ENCODE measurements around the gene RNF38. TPM values are rescaled to one million over a fixed set of nuclear protein-coding genes. Genes with fewer than 3 reads are reported as not detected.

The RNF38 gene
- total and polyA plus RNA-seq, 9 of the 15 experiments (the other 6 are each of a cell fraction or from before 2014, with no cell fraction given) = 1.6 to 9.8 (median 4.5) TPM

- TF ChIP-seq PHF20 (IDR thresholded peaks at IDR 0.05; ENCODE audit: partially characterized antibody) = peak; percentile 48
- 0 out of 2 replicates have a peak, but pooled peaks have one; percentile 22 for TF ChIP-seq PML (IDR thresholded peaks at IDR 0.05; ENCODE audit: low read length)
- peak; percentile 93 to 96 for TF ChIP-seq MNT (conservative IDR thresholded peaks at IDR 0.05)
- TF ChIP-seq ZNF316 (IDR thresholded peaks at IDR 0.05) = no peak
- no peak for TF ChIP-seq SLC30A9 (CRISPR knock-in tag; IDR thresholded peaks at IDR 0.05)
- peak; percentile 52 for TF ChIP-seq E2F8 (IDR thresholded peaks at IDR 0.05; ENCODE audit: low read depth, partially characterized antibody)
- TF ChIP-seq EGR1 (conservative IDR thresholded peaks at IDR 0.05) = peak; percentile 41; the same call in 1 of the 2 replicates
- no peak for TF ChIP-seq ZBTB17 (CRISPR knock-in tag; IDR thresholded peaks at IDR 0.05)
- no peak for TF ChIP-seq THRA (IDR thresholded peaks at IDR 0.05)
- TF ChIP-seq POLR2G (IDR thresholded peaks at IDR 0.05; ENCODE audit: low read depth, low read length) = peak; percentile 89
- 0 out of 2 replicates have a peak, but pooled peaks have one; percentile 15 for TF ChIP-seq ZNF263 (CRISPR knock-in tag; IDR thresholded peaks at IDR 0.05; ENCODE audit: borderline replicate concordance)
- peak; percentile 62 for TF ChIP-seq SOX6 (IDR thresholded peaks at IDR 0.05)
- peak; percentile 49 for TF ChIP-seq HNRNPLL (IDR thresholded peaks at IDR 0.05; ENCODE audit: low read depth, low read length, poor library complexity, severe bottlenecking)
- peak; percentile 92; the same call in 1 of the 2 replicates for TF ChIP-seq VEZF1 (CRISPR knock-in tag; IDR thresholded peaks at IDR 0.05)
- no peak for TF ChIP-seq ZFPM2 (CRISPR knock-in tag; IDR thresholded peaks at IDR 0.05)
- no peak for TF ChIP-seq ZNF23 (CRISPR knock-in tag; IDR thresholded peaks at IDR 0.05)
- TF ChIP-seq KLF13 (tag; IDR thresholded peaks at IDR 0.05; ENCODE audit: borderline replicate concordance, low read depth) = 0 out of 2 replicates have a peak, but pooled peaks have one; percentile 33
- no peak for TF ChIP-seq EWSR1 (IDR thresholded peaks at IDR 0.05; ENCODE audit: borderline replicate concordance, low read depth, partially characterized antibody)
- TF ChIP-seq ZNF384 (IDR thresholded peaks at IDR 0.05; ENCODE audit: low read depth, low read length) = no peak
- no peak for TF ChIP-seq SRSF1 (IDR thresholded peaks at IDR 0.05; ENCODE audit: low read depth, low read length)
- 0 out of 2 replicates have a peak, but pooled peaks have one; percentile 40 for TF ChIP-seq MTA3 (IDR thresholded peaks at IDR 0.05; ENCODE audit: borderline replicate concordance)
These were observed 479 bp upstream of the RNF38 start (continued) for GRCh38 chr9:36400332-36401163.

All from K562 (cell line).